Medulla oblongata (tissue), 1 donor: ENCODE data around the gene TMIGD3.

Experiments used
- DNase-seq: peaks from one replicate; pipeline ENCODE4 v3.0.0-alpha.2; 2015; ENCODE audit errors: extremely low spot score

Gene TMIGD3

GRCh38 chr1:111446967-111447892 is 56.2 kb downstream of the TMIGD3 start:
- DNase-seq, result no peak

DNA sequence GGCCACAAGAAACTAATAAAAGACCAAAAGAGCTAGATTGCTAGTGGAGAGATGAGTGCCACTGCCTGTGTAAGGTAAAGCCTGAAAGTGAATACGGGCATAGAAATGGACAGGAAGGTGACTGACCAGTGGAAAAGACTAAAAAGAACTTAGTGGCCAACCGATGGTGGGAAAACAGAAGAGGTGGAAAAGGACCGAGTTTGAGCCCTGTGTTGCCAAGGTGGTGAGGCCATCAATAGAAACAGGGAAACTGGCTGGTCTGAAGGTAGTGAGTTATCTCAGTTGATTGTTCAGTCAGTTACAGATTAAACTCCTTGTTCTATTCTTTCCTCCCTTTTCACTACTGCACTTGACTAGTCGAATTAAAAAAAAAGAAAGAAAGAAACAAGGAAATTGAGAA is 56.9 kb downstream of the TMIGD3 start:
- DNase-seq, result no peak

DNA sequence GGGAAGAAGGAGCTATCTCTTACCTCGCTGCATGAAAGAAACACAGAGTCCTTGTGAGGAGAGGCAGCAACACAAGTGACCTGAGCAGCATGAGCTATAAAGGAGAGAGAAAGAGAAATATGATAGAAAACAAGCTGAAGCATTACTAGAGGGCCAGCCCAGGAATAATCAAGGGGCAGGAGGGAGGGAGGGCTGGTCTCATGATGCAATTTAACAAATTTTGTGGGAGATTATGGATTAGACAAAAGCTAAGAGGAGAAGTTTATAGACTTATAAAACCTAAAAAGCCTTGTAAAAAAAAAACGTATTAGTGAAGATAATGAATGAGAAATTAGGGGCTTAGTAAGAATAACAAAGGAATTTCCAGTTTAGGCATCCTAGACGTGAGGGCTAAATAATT is 59.4 kb downstream of the TMIGD3 start:
- DNase-seq, result no peak

DNA sequence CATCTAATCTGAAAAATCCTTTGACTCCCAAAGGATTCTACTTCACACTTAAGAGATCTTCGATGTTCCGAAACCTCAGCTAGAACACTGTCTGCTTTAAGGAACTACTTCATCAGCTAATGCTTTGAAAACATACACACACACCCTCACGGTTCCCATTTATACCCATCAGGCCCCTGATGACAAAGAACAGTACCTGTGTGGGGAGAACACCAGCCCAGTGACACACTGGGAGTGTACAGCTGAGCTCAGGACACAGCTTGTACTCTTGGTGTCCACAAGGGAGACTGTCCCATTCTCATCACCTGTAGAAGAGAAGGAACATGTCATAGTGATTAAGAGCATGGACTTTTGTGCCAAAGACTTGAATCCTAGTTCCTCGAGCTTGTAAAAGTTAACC is 61.0 kb downstream of the TMIGD3 start:
- DNase-seq, result no peak

- no peak for DNase-seq
These were observed 61.8 kb downstream of the TMIGD3 start for GRCh38 chr1:111441573-111442192.

DNA sequence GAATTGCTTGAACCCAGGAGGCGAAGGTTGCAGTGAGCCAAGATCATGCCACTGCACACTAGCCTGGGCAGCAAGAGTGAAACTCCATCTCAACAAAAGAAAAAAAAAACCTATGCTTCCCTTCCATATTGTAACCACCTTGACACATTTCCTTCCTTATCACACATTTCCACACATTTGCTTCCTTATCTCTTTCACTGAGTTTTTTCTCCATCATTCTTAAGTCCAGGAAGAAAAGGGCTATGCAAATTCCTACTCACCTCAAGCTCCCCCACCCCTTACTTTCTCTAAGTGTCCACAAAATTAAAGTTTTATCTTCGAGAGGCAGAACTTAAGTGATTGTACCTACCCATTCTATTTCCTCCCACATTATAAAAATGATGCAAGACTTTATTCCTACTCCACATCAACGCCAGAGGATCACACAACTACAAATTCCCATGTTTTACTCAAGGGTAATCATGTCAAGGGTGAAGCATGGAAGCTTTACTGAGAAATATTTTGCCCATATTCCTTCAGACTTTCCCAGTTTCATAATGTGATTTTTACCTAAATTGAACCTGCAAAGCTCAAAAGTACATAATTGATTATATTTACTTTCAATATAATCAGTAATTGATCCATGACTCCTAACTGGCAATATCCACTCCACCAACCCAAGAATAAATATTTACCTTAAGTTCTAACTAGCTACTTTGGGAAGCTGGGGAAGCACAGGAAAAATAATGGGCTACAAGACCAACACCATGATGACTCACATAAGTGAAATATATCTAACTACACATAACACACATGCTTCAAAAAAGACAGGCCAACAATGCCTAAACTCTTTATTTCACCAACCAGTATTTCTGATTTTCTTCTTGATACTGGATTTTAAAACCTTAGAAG is 63.7 kb downstream of the TMIGD3 start:
- no peak for DNase-seq

- no peak for DNase-seq
These were observed 66.7 kb downstream of the TMIGD3 start for GRCh38 chr1:111436726-111437125.
